ENCODE data around the gene ZNF474. TPM values are rescaled to one million over a fixed set of nuclear protein-coding genes. Genes with fewer than 3 reads are reported as not detected.

The ZNF474 gene
- total RNA-seq, 1 donor from 2014 or later = not detected

DNA sequence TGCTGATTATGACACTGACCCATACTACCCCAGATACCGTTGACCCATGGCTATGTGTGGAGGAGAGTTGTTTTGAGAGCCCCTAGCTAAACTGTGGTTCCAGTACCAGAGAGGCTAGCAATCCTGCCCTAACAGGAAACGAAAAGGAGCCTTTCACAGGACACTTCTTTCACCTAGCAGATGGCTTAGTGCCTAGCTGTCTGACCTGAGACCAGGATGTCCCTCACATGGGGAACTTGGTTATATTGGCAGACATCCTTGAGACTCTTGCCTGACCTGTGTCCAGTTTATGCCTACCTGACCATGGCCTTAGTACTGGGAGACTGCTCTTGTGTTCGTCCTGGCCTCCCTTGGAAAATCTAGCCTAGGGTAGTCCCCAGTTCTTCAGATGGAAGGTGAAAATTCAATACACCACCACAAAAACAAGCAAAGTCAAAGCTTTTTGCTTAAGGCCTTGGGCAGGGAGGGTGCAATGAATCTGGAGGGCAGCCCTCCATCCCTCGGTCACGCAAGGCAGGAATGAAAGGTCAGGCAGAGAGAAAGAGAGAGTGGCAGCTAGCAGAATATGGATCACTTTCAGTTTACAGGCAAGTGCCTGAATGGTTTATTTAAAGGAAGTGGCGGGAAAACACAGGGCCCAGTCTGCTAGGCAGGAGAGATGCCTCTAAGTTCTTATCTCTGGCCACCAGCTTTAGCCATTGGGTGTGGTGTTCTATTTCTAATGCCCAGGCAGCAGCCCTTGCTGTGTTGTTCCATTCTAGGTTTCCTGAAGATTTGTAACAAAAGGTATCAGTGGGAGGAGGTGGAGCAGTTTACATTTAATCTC lies 16.4 kb upstream of the ZNF474 start:
- intact Hi-C loops (cut with DNase I) = no loop called here
- ATAC-seq (ENCODE audit: poor library complexity) = no peak
- no peak for DNase-seq

- no peak for DNase-seq
- ATAC-seq (ENCODE audit: poor library complexity) = no peak
- intact Hi-C loops (cut with DNase I) = no loop called here
Observed at GRCh38 chr5:122114501-122114900, 14.8 kb upstream of the ZNF474 start.

- no peak for ATAC-seq (ENCODE audit: poor library complexity)
- DNase-seq = no peak
- intact Hi-C loops (cut with DNase I) = no loop called here
Observed at GRCh38 chr5:122118356-122118948, 10.9 kb upstream of the ZNF474 start.

DNA sequence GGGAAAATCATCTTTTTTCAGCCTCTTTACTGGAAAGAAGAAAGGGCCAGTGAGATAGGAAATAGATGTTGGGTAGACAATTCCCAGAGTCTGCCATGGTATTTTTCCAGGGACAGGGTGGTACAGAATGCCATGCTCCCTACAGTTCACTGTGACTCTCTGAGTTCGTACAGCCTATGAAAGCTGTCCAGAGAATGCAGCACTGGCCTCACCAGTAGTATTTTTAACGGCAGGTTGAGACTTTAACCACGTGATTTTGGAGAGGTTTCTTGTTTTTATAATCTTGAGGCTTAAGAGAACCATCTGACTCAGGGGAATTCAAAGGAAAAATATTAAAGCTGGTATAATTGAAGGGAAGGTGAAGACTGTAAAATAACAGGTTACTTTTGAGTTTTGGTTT lies 10.1 kb upstream of the ZNF474 start:
- ATAC-seq (ENCODE audit: poor library complexity) (no peak), DNase-seq (no peak)
- intact Hi-C loops (cut with DNase I) = no loop called here

DNA sequence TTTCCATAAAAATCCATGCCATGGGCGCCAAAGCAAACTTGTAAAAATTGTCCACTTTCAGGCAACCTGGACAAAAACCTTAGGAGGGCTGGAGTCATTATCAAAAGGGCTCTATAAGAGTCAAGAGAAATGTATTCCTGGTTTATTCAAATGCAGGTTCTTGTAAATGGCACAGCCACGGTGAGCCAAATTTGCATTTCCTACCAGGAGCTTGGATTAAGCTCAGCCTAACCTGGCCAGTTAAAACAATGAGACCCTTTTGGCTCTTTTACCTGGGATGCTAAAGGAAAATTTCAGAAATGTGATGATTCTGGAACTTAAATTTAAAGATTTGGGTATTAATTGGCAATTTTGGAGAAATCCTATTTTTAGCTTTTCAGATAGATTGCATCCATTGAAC lies 8.9 kb upstream of the ZNF474 start:
- intact Hi-C loops (cut with DNase I) = no loop called here
- DNase-seq (no peak), ATAC-seq (ENCODE audit: poor library complexity) (no peak)

GRCh38 chr5:122120957-122121356 lies 8.4 kb upstream of the ZNF474 start:
- intact Hi-C loops (cut with DNase I) = no loop called here
- ATAC-seq (ENCODE audit: poor library complexity) (no peak), DNase-seq (no peak)

- DNase-seq = no peak
- ATAC-seq (ENCODE audit: poor library complexity) = no peak
- intact Hi-C loops (cut with DNase I) = no loop called here
Observed at GRCh38 chr5:122121479-122122465, 7.6 kb upstream of the ZNF474 start.

DNA sequence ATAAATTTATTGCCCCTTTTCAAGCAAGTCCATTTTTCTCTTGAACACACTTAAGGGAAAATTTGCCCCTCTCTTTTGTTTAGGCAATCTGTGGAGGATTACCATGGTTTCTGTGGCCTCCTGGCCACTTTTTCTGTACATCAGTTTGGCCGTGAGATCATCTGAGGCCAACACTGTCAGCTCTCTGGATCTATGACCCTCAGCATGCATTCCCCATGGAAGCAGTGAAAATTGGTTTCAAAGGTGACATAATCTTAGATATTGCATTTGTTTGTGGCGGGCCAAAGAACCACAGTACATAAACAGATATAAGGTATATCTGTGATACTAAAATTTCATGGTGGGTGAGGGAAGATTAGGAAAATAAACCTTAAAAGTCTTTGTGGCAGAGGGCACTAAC lies 4.6 kb upstream of the ZNF474 start:
- ATAC-seq (ENCODE audit: poor library complexity) (no peak), DNase-seq (no peak)
- intact Hi-C loops (cut with DNase I) = no loop called here

GRCh38 chr5:122126177-122126755 lies 3.1 kb upstream of the ZNF474 start:
- ATAC-seq (ENCODE audit: poor library complexity) (no peak), DNase-seq (no peak)
- intact Hi-C loops (cut with DNase I) = no loop called here

DNA sequence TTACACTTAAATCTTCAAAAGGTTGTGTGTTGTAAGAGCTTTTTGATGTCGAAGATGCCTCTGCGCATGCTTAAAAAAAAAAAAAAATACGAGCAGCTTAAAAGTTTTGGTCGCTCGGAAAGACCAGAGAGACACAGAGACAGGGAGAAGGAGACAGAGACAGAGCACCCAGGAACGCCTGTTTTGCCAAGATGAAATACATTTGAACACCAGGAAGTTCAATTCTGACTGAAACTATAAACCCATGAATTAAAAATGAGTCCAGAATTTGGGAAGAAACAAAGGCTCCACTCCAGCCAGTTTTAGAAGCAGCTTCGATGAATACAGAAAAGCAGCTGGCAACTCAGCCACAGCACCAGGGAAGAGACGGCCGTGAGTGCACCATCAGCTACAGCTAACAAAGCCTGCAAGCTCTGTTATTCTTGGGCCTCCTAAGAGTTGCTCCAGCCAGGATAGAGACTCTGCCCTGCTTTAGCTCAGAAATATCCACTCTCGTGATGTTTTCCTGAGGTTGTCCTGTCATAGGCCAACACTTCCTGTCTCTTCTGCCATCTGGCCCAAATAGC lies 2.5 kb upstream of the ZNF474 start:
- ATAC-seq (ENCODE audit: poor library complexity) (peak; percentile 31), DNase-seq (no peak)
- intact Hi-C loops (cut with DNase I) = no loop called here

GRCh38 chr5:122130152-122130551 lies 806 bp downstream of the ZNF474 start:
- DNase-seq = no peak
- intact Hi-C loops (cut with DNase I) = no loop called here
- ATAC-seq (ENCODE audit: poor library complexity) = no peak

DNA sequence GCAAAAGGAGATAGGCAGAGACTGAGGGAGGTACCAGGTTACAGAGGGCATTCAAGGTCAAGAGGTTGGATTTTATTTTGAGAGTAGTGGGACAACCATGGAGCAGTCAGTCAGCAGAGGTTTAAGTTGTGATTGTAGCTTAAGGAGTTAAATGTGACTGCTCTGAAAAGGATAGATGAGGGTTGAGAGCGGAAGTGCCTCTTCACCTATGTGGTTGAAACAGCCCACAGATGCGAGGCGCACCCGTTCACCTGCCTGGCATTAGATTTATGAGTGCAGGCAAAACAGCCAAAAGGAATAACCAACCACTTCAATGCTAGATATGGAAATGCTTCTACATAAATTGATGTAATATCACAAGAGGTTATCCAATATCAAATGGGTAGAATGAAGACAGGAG lies 8.4 kb downstream of the ZNF474 start:
- intact Hi-C loops (cut with DNase I) = no loop called here
- DNase-seq = no peak
- ATAC-seq (ENCODE audit: poor library complexity) = no peak

- no peak for ATAC-seq (ENCODE audit: poor library complexity)
- intact Hi-C loops (cut with DNase I) = no loop called here
Observed at GRCh38 chr5:122138356-122138755, 9.0 kb downstream of the ZNF474 start.

GRCh38 chr5:122140900-122141299 lies 11.6 kb downstream of the ZNF474 start:
- intact Hi-C loops (cut with DNase I) = no loop called here
- DNase-seq = no peak
- no peak for ATAC-seq (ENCODE audit: poor library complexity)

More at GRCh38 chr5:122138356-122138755, 9.0 kb downstream of the ZNF474 start:
- DNase-seq = no peak

DNA sequence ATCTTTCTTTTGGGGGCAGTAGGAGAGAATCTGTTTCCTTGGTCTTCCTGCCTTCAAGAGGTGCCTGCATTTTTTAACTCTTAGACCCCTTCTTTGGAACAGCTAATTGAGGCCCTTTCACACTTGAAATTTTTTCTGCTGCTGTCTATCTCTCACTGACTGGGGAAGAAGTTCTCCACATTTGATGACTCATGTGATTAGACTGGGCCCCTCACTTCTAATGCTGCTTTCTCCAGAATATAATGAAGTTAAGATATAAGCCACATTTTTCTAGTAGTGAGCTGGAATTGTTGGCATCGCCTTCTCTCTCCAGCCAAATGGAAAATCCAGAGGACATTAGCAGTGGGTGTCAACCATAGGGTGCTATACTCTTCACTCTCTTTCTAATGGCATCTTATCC lies 12.4 kb downstream of the ZNF474 start:
- ATAC-seq (ENCODE audit: poor library complexity) (no peak), DNase-seq (no peak)
- intact Hi-C loops (cut with DNase I) = no loop called here

DNA sequence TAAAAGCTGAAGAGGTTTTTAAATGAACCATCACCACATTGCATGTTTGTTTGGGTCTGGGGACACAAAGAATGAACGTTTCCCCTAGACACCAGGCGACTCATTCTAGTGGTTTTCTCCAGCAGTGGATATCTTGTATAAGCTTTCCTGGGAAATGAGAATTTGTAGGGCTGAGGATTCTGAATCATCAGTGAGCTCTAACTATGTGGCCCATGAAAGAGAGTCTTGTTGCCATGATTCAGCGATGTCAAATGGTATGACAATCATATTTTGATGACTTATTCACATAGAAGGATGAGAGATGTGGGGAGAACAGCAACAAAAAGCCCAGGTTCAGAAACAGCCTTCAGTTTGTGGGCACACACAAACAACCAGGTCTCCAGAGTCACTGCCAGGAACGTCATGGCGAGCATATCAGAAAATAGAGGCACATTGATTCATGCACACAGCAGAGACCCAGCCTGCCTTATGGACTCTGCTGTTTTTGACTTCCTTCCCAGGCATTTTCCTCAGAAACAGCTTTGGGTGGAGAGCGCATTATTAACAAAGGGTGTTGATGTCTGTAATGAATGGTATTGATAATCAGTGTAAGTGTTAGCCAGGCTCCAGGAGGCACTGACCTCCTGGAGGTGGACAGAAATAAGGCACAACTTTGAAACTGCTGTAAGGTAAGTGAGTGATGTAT lies 13.3 kb downstream of the ZNF474 start:
- DNase-seq = no peak
- intact Hi-C loops (cut with DNase I) = no loop called here
- ATAC-seq (ENCODE audit: poor library complexity) = no peak

GRCh38 chr5:122144236-122144635 lies 14.9 kb downstream of the ZNF474 start:
- ATAC-seq (ENCODE audit: poor library complexity) (no peak), DNase-seq (no peak)
- intact Hi-C loops (cut with DNase I) = no loop called here

- intact Hi-C loops (cut with DNase I) = no loop called here
- DNase-seq (no peak), ATAC-seq (ENCODE audit: poor library complexity) (no peak)
Observed at GRCh38 chr5:122145906-122146305, 16.6 kb downstream of the ZNF474 start.

All from Right ventricle myocardium superior (tissue), 1 donor.